HG03378 (cell line): ENCODE results near the gene FAM228B.
"Not testable (repeated sequence)": the region's sequence is repeated elsewhere in the genome, so short reads cannot be mapped to it uniquely, and the experiment has no call there.

Source experiments
- ATAC-seq: cut with Tn5 transposase; IDR thresholded peaks from one replicate; pipeline ENCODE4 v1.9.1; 2021; ENCODE audit warnings: mild to moderate bottlenecking, moderate library complexity; ENCODE audit not compliant: unreplicated experiment

FAM228B gene

DNA sequence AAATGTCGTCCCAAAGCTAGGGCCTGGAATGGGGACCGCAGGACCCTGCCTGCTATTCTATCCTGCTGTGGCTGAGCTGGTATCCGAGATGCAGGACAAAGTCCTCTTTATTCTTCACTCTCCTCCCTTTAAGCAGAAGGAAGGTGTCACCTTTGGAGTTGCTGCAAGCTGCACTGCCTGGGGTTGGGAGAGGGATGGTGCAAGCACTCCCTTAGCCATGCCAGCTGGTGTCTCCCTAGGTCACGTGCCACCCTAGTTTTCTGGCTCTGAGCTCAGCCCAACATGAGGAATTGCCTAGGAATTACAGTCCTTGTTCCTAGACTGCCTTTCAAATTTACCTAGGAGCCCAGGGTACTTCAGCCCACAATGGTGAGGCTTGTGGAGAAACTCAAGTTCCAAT is 30.2 kb downstream of the FAM228B start:
- no peak for ATAC-seq

GRCh38 chr2:24158131-24158530 is 34.9 kb downstream of the FAM228B start:
- ATAC-seq: no peak

- no peak for ATAC-seq
Observed at GRCh38 chr2:24159708-24160107, 36.4 kb downstream of the FAM228B start.

DNA sequence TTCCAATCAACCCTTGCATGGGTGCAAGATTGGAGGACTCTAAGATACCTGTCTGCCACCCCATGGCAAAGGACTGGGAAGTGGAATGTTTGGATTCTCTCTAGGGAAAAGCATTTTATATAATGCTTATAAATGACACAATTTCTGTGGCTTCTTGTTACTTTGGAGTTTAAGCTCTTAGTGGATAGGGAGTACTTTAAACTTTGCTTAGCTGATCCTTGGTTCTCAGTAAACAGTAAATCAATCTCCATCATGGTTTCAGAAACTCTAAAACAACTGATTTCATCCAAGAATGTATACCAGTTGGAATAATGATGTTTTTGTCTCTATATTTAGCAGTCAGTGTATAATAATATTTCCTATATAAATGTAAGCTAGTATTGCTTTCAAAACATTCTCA is 37.5 kb downstream of the FAM228B start:
- no peak for ATAC-seq

GRCh38 chr2:24162494-24162893 is 39.2 kb downstream of the FAM228B start:
- no peak for ATAC-seq

DNA sequence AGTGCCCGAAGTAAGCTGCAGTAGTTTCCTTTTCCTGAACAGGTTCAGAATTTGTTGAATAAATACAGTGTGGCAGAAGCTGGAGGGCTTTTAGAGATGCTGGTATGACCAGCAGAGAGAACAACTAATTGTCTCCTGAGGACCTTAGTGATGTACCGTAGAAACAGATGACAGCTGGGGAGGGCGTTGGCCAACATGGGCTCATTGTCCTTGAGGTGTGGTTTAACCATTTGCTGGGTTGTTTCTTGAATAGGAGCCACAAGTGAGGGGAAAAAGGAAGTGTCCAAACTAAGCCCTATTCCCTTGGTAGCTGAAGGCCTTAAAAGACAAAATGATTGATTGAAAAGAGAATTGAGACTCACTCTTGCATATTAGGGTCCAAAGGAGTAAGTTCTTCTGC is 39.9 kb downstream of the FAM228B start:
- ATAC-seq: no peak

GRCh38 chr2:24163601-24164000 is 40.3 kb downstream of the FAM228B start:
- no peak for ATAC-seq

- peak; percentile 74 for ATAC-seq
Observed at GRCh38 chr2:24164416-24164973, 41.2 kb downstream of the FAM228B start.

DNA sequence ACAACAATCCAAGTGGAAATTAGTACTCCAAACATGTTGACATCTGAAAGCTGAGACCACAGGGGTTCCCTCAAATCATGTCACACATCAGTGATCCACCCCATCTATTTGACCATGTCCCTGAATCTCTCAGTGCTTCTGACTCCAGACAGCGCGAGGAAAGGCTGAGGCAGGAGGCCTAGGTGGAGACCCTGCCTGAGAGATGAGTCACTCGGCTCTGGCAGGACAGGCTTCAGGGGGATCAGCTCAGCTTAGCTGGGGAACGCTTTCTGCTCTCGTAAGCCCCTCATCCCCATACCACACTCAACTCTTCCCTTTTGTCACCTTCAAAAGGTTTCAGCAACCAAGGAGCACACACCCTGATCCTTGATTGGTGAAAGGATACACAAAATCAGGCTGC is 45.8 kb downstream of the FAM228B start:
- ATAC-seq: no peak

GRCh38 chr2:24174851-24175277 is 51.6 kb downstream of the FAM228B start, which contains the start of gene FAM228A:
FAM228A (plus strand) TSS chr2:24175053; CDS start chr2:24175481, 428 bp downstream.
- no peak for ATAC-seq

GRCh38 chr2:24175631-24176187 is 52.4 kb downstream of the FAM228B start:
- no peak for ATAC-seq

DNA sequence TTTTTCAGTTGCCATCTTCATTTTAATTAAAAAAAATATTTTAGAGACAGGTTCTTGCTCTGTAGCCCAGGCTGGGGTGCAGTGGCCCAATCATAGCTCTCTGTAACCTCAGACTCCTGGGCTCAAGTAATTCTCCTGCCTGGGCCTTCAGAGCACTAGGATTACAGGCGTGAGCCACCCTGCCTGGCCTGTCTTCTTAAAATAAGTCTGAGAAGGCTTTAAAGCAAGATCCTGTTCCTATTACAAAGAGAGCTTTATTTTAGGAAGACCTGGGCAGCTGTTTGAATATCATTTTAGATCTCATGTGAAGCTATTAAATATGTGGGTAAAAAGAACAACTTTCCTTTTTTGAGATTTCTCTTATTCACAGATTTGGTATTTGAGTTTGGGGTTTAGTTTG is 53.1 kb downstream of the FAM228B start:
- no peak for ATAC-seq

DNA sequence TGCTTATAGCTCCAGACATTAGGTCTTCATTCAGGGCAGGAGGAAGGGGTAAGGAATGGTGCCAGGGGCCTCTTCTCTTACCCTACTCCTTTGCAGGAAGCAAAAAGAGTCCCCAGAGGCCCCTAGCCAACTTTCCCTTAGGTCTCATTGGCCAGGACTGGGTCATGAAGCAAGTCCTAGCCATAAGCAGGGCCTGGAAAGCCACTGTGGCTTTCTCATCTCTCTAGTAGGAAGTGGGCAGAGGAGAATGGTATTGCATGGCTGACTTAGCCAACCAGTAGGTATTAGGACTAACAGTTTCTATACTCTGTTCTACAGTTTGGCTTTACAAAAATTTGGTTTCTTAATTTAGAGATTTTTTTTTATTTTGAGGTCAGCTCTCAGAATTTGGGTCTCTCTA is 56.4 kb downstream of the FAM228B start:
- ATAC-seq: no peak

DNA sequence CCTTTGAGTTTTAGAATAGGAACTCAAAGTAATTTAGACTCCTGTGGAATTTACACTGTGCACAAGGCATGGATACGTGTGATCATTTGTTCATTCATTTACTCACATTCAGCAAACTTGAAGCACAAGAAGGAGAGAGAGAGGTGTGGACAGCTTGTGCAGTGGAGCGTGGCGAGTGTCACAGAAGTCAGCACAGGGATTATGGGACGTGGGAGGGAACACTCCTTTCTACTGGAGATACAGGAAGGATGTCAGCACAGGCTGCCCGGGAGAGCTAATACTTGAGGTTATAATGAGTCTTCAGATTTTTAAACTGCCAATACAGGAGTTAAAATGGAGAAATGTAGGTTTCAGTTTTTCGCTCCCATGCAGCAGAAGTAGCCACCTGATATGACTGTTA is 58.6 kb downstream of the FAM228B start:
- ATAC-seq: no peak

- ATAC-seq: no peak
Observed at GRCh38 chr2:24182507-24182906, 59.2 kb downstream of the FAM228B start.

DNA sequence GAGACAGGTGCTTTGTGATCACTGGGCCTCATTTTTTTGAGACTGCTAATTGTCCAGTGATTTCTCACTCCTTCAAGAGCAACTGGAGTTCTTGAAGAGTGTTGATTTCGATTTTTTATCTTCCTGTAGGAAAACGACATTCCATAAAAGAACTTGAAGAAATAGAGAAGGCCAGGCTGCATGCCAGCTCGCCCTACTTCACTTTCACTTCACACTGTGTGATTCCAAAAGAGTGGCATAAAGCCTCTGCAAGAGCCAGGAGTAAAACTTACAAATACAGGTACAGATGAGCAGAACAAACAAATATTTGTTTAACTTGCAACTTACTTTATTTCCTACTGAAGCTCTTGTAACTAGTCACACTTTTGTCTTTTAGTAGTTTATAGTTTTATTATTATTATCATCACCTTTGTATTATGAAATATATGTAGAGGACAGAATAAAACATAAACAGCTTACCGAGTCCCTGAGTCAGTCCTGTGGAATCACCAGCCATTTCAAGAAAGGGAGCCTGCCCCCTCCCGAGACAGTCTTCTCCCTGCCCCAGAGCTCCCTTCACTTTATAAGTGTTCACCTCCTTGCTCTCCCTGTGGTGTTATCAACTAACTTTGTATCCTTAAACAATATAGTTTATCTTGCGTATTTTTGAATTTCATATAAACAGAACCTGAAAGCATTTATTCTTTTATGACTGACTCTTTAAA is 60.2 kb downstream of the FAM228B start:
- ATAC-seq: no peak

DNA sequence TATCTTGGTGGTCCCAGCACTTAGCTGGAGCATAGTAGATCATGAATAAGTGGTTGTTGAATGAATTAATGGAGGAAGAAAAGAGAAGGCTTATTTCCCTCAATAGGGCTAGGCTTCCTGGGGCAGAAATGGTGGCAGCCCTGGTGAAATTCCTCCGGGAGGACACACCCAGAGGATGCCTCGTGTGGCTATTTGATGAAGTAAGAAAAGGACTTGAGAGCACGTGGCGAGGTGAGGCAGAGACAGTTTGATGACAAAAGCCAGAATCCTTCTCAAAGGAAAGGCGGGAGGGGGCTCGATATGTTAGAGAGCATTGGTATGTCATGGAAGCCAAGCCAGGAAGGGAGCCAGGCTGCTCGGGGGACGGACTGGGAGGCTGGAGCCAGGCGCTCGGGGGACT is 66.3 kb downstream of the FAM228B start:
- no peak for ATAC-seq

DNA sequence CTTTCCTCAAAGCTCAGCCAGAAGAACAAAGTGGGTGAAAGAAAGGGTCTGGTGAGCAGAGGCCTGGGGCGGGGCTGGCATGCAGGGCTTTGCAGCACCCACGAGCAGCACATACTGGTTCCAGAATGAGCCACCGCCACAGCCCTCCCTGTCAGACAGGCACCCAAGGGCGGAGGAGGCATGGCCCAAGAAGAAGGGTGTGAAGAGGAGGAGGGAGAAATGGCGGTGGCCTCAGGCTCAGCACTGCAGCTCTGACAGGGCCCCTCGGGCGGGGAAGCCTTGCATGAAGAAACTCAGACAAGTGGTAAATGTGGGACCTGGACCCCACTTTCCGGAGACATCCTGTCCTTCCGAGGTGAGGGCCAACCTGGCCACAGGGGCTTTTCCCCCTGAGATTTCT is 67.2 kb downstream of the FAM228B start:
- ATAC-seq: no peak

GRCh38 chr2:24191156-24191555 is 67.9 kb downstream of the FAM228B start:
- no peak for ATAC-seq

DNA sequence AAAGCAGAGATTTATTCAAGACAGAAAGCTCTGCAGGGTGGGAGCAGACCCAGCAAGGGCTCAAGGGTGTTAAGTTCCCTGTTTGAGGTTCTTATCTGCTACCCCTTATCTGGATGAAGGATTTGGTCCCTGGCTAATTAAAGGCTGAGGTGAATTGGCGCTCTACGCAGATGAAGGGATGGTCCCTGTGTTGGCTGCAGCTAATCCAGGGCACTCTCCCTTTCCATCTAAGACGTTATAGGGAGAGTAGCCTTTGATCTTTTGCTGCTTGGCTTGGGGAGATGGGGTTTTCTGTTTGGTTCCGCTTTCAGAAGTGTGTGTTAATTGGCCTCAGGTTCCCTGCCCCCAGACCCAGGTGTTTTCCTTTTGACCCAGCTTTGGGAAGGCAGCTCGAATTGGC is 68.6 kb downstream of the FAM228B start:
- ATAC-seq: no peak

GRCh38 chr2:24197213-24197612 is 73.9 kb downstream of the FAM228B start:
- not testable (repeated sequence) for ATAC-seq

DNA sequence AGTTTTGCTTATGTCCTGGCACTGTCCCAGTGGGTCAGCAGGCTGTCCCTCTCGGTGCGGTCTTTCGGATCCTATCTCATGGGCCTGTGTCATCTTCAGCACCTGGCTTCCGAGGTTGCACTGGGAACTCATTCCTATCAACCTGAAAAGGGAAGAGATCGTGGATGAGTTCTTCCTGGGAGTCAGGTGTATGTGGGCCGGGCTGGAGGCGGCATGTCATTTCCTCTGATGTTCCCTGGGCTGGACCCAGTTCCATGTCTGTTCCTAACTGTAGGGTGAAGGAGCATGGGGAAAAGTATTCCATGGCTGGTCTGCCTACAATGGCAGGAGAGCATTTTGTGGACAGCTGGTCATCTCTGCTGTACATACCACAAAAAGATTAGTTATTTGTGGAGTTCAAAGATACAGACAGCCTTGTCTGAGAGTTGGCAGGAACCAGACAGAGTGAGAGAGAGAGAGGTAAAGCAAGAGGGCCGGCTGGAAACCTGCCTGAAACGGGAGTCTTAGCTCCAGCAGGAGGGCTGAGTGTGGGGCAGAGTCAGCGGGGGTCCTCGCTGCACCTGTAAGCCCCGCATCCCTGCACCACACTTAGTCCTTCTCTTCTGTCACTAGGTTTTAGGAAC is 76.8 kb downstream of the FAM228B start:
- ATAC-seq: no peak
